ENCODE measurements around the gene ZPBP. TPM values are rescaled to one million over a fixed set of nuclear protein-coding genes. Genes with fewer than 3 reads are reported as not detected.

ZPBP gene, protein sequence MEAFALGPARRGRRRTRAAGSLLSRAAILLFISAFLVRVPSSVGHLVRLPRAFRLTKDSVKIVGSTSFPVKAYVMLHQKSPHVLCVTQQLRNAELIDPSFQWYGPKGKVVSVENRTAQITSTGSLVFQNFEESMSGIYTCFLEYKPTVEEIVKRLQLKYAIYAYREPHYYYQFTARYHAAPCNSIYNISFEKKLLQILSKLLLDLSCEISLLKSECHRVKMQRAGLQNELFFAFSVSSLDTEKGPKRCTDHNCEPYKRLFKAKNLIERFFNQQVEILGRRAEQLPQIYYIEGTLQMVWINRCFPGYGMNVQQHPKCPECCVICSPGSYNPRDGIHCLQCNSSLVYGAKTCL
- total RNA-seq: not detected

DNA sequence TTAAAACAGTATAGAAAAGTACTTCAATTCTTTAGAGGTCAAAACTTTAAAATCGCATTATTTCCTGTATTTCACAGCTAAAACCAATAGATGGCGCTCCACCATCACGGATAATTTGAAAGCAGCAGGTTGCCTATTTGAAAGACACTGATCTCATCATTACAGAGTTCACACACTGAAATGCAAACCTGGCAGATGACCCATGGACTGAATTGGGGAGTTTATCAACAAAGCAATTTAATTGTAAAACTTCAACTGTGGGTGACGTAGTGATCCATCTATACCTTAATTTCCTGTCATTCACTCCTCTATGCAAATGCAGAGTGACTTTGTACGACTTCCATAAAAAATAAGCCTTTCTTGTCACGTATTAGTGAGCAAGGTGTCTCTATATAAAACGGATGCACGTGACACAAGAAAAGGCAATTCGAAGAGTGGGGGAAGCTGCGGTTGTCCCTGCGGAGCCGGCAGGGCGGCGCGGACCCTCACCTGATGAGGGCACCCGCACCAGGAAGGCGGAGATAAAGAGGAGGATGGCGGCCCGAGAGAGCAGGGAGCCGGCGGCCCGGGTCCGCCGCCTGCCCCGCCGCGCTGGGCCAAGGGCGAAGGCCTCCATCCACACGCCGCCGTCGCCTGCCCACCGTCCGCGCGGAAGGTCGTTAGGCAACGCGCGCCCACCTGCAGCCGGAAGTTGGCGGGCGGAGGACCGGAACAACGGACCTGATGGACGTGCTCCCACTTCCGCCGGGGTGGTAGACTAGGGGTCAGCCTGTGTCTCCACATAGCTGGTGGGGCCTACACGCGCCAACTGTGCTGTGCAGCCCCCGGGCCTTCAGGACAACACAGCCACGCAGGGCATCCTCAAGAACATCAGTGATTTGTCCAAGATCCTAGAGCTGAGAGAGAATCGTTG lies at the start of gene ZPBP:
Gene ZPBP (minus strand): TSS at position 668 of the 913 bp plus-strand sequence. CDS start 52 bp downstream, at position 616.
- Mint-ChIP-seq H3K9me3 (ENCODE audit: low read depth) (peaks cover 8% of the 10 kb centered on the region), H3K4me3 (peak within 1 kb of the TSS; percentile 84), H3K4me1 (peaks cover 11% of the 10 kb centered on the region), H3K27me3 (no peaks in the 10 kb centered on the region), H3K36me3 (ENCODE audit: low read depth) (no peaks in the 10 kb centered on the region), H3K27ac (peak within 1 kb of the TSS; percentile 94)
- ChIA-PET CTCF (interaction anchor here (0.6 to 3.6 kb wide), 54 partner anchors 9 to 1070 kb away, joined by 3 to 52 read pairs (median 4); partner anchors contain the start of gene FIGNL1), POLR2A (interaction anchor here (1.5 to 1.6 kb wide), 2 partner anchors 274 to 325 kb away, joined by 3 to 8 read pairs; no protein-coding TSS in a partner anchor)
- intact Hi-C loops (cut with DNase I, micrococcal nuclease): loop anchor here (1.0 to 10.0 kb wide), 18 partner anchors 24 to 1272 kb away; partner anchors contain the start of gene FIGNL1 (in 1 of the 2)
- ATAC-seq: peak; percentile 81
- DNase-seq: peak; percentile 76

DNA sequence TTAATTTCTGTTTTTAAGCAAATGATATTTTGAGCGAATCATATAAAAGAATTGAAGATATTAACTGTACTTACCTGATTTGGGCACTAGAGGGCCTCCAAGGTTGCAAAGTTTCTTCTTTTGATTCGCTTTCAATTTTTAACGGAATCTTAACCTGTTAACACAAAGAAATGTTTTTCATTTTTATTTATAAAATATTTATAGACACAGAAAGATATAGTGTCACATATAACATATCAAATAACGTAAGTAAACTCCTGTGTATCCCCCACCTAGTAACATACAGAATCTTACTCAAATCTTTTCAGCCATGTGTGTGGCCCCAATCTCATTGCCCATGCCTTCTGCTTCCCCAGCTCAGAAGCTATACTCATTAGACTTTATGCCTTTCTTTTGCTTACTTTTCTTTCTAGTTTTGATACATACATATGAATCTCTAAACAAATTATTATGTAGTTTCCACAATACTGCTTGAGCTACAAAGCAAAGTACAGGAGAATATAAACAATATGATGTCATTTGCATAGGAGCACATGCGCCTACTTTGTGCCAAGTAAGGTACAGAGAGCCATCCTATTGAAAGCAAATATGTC lies 49.5 kb upstream of the ZPBP start:
- DNase-seq (peak; percentile 51), ATAC-seq (peak; percentile 63)
- Mint-ChIP-seq H3K4me3 (peak overlapping the region; percentile 53), H3K4me1 (peaks cover 43% of the 10 kb centered on the region), H3K27ac (peak overlapping the region; percentile 94), H3K9me3 (ENCODE audit: low read depth) (no peaks in the 10 kb centered on the region), H3K36me3 (ENCODE audit: low read depth) (no peaks in the 10 kb centered on the region), H3K27me3 (no peaks in the 10 kb centered on the region)
- intact Hi-C loops (cut with DNase I, micrococcal nuclease): loop anchor here (1.0 to 10.0 kb wide), 10 partner anchors 20 to 491 kb away; partner anchors contain the start of genes ZPBP (in 2 of the 2), FIGNL1 (in 1 of the 2) and IKZF1 (in 1 of the 2)
- CTCF ChIA-PET: interaction anchor here (0.5 to 6.2 kb wide), 35 partner anchors 9 to 538 kb away, joined by 3 to 45 read pairs (median 3); partner anchors contain the start of genes IKZF1 and ZPBP
- POLR2A ChIA-PET: interaction anchor here (0.6 kb wide), 1 partner anchor 19 kb away, joined by 6 read pairs; no protein-coding TSS in a partner anchor

DNA sequence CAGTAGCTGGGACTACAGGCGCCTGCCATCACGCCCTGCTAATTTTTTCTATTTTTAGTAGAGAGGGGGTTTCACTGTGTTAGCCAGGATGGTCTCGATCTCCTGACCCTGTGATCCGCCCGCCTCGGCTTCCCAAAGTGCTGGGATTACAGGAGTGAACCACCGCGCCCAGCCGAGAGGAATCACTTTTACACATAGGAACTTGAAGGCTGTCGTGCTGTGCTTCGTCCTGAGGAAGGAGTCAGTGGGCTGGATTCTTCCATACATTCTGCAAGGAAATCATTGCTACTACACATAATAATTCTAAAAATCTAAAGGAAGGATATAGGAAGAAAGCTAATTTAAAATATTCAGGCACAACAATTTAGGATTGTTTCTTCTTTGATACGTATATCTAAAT lies 48.8 kb upstream of the ZPBP start:
- no peaks in the 10 kb centered on the region for H3K36me3 Mint-ChIP-seq (ENCODE audit: low read depth)
- ChIA-PET CTCF (interaction anchor here (0.8 to 6.2 kb wide), 10 partner anchors 11 to 325 kb away, joined by 3 to 45 read pairs (median 6); no protein-coding TSS in a partner anchor), POLR2A (no interaction called here)
- intact Hi-C loops (cut with DNase I, micrococcal nuclease): loop anchor here (1.0 to 10.0 kb wide), 10 partner anchors 21 to 491 kb away; partner anchors contain the start of genes ZPBP (in 2 of the 2), FIGNL1 (in 1 of the 2) and IKZF1 (in 1 of the 2)
- ATAC-seq (no peak), DNase-seq (no peak)
- H3K27ac Mint-ChIP-seq: no peak overlapping the region
- peaks cover 37% of the 10 kb centered on the region for H3K4me1 Mint-ChIP-seq
- H3K27me3 Mint-ChIP-seq: no peaks in the 10 kb centered on the region
- no peaks in the 10 kb centered on the region for H3K9me3 Mint-ChIP-seq (ENCODE audit: low read depth)
- H3K4me3 Mint-ChIP-seq: no peak overlapping the region

DNA sequence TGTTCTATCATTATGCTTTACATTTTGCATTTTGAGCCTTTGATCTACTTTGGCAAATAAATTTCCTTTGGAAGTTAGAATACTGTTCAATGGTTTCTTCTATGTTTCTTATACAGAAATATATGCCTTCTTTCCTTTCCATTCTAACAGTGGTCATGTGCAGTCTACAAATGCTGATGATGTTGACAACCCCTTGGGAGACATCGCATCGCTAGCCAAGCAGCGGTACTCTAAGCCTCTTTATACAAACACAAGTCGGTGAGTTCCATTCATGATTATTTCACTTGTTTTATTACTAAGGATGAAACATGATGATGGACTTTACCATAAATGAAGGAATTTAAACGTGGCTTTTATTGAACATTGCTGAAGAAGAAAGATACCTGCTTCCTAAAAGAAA lies 48.1 kb upstream of the ZPBP start:
- Mint-ChIP-seq H3K4me1 (peaks cover 29% of the 10 kb centered on the region), H3K36me3 (ENCODE audit: low read depth) (no peaks in the 10 kb centered on the region), H3K9me3 (ENCODE audit: low read depth) (no peaks in the 10 kb centered on the region), H3K4me3 (no peak overlapping the region), H3K27ac (no peak overlapping the region), H3K27me3 (no peaks in the 10 kb centered on the region)
- intact Hi-C loops (cut with DNase I, micrococcal nuclease): loop anchor here in 1 of 2 experiments (10.0 kb wide), 1 partner anchor 304 kb away; no protein-coding TSS in a partner anchor
- ChIA-PET CTCF (interaction anchor here (1.9 to 4.5 kb wide), 2 partner anchors 223 to 276 kb away, joined by 5 to 45 read pairs; no protein-coding TSS in a partner anchor), POLR2A (no interaction called here)
- ATAC-seq (no peak), DNase-seq (no peak)

DNA sequence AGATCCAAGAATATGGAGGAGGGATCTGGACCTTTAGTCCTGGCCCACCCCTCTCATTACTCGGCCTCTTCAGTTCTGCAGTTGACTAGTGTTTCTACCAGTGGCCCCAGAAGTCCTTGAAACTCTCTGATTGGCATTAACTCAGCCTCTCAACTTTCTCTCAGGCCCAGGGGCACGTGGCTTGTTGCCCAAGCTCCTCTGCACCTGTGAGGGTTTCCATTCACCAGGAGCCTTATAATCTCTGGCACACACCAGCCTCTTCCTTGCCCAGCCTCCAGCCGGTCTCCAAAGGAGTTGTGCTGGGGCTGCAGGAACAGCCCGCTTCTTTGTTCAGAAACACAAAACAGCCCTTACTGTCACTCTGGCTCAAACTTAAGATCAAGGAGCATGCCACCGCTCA lies 47.6 kb upstream of the ZPBP start:
- POLR2A ChIA-PET: no interaction called here
- intact Hi-C loops (cut with DNase I, micrococcal nuclease): loop anchor here in 1 of 2 experiments (10.0 kb wide), 1 partner anchor 304 kb away; no protein-coding TSS in a partner anchor
- DNase-seq: no peak
- no peak overlapping the region for H3K4me3 Mint-ChIP-seq
- no peaks in the 10 kb centered on the region for H3K27me3 Mint-ChIP-seq
- no peak overlapping the region for H3K27ac Mint-ChIP-seq
- H3K4me1 Mint-ChIP-seq: peaks cover 25% of the 10 kb centered on the region
- CTCF ChIA-PET: interaction anchor here (1.5 kb wide), 1 partner anchor 278 kb away, joined by 6 read pairs; no protein-coding TSS in a partner anchor
- H3K36me3 Mint-ChIP-seq (ENCODE audit: low read depth): no peaks in the 10 kb centered on the region
- no peaks in the 10 kb centered on the region for H3K9me3 Mint-ChIP-seq (ENCODE audit: low read depth)
- no peak for ATAC-seq

DNA sequence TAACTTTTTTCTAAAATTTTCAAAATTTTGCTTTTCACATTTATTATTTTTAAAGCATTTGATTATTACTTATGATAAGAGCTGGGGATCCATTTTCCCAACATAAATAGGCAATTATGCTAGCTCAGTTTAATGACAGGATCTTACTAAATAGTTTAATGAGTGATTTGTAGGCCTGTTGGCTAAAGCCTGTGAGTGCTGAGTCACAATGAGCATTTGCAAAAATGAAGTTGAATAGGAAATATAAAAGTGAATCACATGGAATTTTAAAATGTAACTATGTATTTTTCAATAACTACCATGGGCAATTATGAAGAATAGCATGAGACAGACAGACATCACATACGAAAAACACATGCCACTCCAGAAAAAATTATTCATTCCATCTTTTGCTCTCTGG lies 45.1 kb upstream of the ZPBP start:
- Mint-ChIP-seq H3K4me3 (no peak overlapping the region), H3K4me1 (peaks cover 10% of the 10 kb centered on the region), H3K27me3 (no peaks in the 10 kb centered on the region), H3K36me3 (ENCODE audit: low read depth) (no peaks in the 10 kb centered on the region), H3K27ac (no peak overlapping the region), H3K9me3 (ENCODE audit: low read depth) (no peaks in the 10 kb centered on the region)
- ATAC-seq (no peak), DNase-seq (no peak)
- intact Hi-C loops (cut with DNase I, micrococcal nuclease): no loop called here
- POLR2A ChIA-PET: no interaction called here
- CTCF ChIA-PET: no interaction called here

DNA sequence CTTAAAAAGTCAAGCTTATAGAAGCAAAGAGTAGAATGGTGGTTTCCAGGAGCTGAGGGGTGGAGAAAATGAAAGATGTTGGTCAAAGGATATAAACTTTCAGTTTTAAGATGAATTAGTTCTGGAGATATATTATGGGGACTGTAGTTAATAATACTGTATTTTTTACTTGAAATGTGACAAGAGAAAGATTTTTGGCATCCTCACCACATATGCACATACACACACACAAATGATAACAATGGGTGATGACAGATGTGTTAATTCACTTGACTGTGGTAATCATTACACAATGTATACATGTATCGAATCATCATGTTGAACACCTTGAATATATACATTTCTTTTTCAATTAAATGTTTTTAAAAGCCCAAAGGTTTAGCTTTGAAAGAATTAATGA lies 32.7 kb upstream of the ZPBP start:
- Mint-ChIP-seq H3K4me3 (no peak overlapping the region), H3K27ac (no peak overlapping the region), H3K36me3 (ENCODE audit: low read depth) (no peaks in the 10 kb centered on the region), H3K9me3 (ENCODE audit: low read depth) (no peaks in the 10 kb centered on the region), H3K27me3 (no peaks in the 10 kb centered on the region), H3K4me1 (no peaks in the 10 kb centered on the region)
- ATAC-seq: no peak
- ChIA-PET CTCF (interaction anchor here (0.6 to 1.6 kb wide), 3 partner anchors 10 to 1037 kb away, joined by 3 to 4 read pairs (median 4); no protein-coding TSS in a partner anchor), POLR2A (no interaction called here)
- intact Hi-C loops (cut with DNase I, micrococcal nuclease): no loop called here
- no peak for DNase-seq

DNA sequence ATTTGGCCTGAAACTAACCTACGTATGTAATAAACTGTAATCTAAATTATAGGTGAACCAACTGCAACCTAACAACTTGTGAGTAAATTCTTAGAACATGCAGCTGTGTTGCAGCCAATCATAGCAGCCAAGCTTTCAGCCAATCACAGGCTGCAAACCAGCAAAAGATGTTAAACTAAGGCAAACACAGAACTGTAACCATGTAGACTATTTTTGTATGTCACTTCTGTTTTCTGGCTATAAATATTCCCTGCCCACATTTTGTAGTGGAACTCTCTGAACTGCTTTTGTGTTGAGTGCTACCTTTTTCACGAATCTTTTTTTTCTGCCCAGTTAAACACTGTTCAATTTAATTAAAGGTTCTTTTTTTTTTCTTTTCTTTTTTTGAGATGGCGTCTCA lies 28.2 kb upstream of the ZPBP start:
- Mint-ChIP-seq H3K4me1 (no peaks in the 10 kb centered on the region), H3K36me3 (ENCODE audit: low read depth) (no peaks in the 10 kb centered on the region), H3K9me3 (ENCODE audit: low read depth) (no peaks in the 10 kb centered on the region), H3K27ac (no peak overlapping the region), H3K27me3 (no peaks in the 10 kb centered on the region), H3K4me3 (no peak overlapping the region)
- ChIA-PET POLR2A (no interaction called here), CTCF (interaction anchor here (2.4 kb wide), 1 partner anchor 297 kb away, joined by 9 read pairs; no protein-coding TSS in a partner anchor)
- DNase-seq: no peak
- ATAC-seq: no peak
- intact Hi-C loops (cut with DNase I, micrococcal nuclease): no loop called here

DNA sequence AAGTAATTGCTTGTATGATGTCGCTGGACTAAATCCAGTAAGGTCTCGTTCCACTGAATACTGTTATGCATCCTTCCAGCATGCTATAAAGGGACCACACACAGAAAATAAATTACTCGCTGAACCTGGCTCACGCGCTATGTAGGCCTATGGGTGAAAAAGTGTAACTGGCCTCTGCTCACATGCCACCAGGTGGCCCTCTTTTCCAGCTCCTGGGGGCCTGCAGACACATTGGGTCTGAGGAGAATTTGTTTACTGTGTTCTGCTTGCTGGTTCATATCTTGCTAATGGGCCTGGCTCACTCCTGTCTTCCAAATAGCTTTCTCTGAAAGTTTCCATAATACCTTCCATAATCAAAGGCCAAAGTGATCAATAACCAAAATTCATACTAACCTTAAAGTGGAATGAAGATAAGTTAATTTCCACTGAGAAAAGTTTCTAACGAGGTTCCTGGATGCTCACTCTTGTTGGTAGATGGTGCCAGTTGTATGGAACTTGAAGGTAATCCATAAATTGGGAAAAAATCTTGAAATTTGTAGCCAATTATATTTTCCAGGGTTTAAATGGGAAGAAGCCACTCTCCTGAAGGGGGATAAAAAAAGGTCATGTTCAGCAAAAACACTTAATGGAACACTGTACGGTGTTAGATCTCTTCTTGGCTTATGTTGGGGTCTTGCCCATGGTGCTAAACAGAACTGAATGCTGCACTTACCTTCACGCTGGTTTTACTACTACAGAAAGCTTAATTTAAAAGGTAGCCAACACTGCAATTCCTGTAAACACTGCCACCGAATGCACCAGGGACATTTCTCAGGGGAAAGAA lies 27.0 kb upstream of the ZPBP start:
- ChIA-PET POLR2A (no interaction called here), CTCF (interaction anchor here (0.5 to 2.4 kb wide), 4 partner anchors 23 to 298 kb away, joined by 3 to 9 read pairs (median 4); no protein-coding TSS in a partner anchor)
- peaks cover 2% of the 10 kb centered on the region for H3K27me3 Mint-ChIP-seq
- ATAC-seq (peak; percentile 85), DNase-seq (peak; percentile 66)
- no peaks in the 10 kb centered on the region for H3K4me1 Mint-ChIP-seq
- H3K27ac Mint-ChIP-seq: no peak overlapping the region
- no peak overlapping the region for H3K4me3 Mint-ChIP-seq
- intact Hi-C loops (cut with DNase I, micrococcal nuclease): loop anchor here in 1 of 2 experiments (1.0 kb wide), 1 partner anchor 298 kb away; no protein-coding TSS in a partner anchor
- H3K36me3 Mint-ChIP-seq (ENCODE audit: low read depth): no peaks in the 10 kb centered on the region
- H3K9me3 Mint-ChIP-seq (ENCODE audit: low read depth): no peaks in the 10 kb centered on the region

DNA sequence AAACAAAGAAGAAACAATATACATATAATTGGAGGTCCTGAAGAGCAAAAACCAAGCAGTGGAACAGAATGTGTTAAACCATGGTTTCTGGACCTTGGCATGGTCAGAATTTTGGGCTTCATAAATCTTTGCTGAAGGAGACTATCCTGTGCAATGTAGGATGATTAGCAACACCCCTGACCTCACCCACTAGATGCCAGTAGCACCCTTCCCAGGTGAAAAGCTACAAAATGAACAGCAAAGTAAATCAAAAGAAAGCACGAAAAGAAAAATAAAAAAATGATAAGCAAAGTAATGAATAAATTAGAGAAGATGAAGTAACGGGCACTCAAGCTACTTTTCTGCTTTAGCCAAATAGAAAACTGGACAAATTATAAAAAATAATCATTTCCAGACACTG lies 19.2 kb upstream of the ZPBP start:
- no peak for ATAC-seq
- POLR2A ChIA-PET: no interaction called here
- no peak for DNase-seq
- H3K4me3 Mint-ChIP-seq: no peak overlapping the region
- H3K27me3 Mint-ChIP-seq: peaks cover 16% of the 10 kb centered on the region
- peaks cover 9% of the 10 kb centered on the region for H3K9me3 Mint-ChIP-seq (ENCODE audit: low read depth)
- H3K27ac Mint-ChIP-seq: no peak overlapping the region
- CTCF ChIA-PET: interaction anchor here (1.0 to 3.3 kb wide), 3 partner anchors 8 to 306 kb away, joined by 3 to 17 read pairs (median 4); partner anchors contain the start of gene ZPBP
- intact Hi-C loops (cut with DNase I, micrococcal nuclease): no loop called here
- H3K36me3 Mint-ChIP-seq (ENCODE audit: low read depth): no peaks in the 10 kb centered on the region
- H3K4me1 Mint-ChIP-seq: no peaks in the 10 kb centered on the region
